Stimulated activated CD8-positive, alpha-beta memory T cell treated with anti-CD3 and anti-CD28 coated beads, Interleukin-15, amount 100 ng/mL, for 1 hour (primary cell): ENCODE results near the gene SPACA7.
"Not testable (repeated sequence)": the region's sequence is repeated elsewhere in the genome, so short reads cannot be mapped to it uniquely, and the experiment has no call there.

Experiments used
- DNase-seq: peaks from one replicate; pipeline ENCODE4 v3.0.0-alpha.2; 2020; ENCODE audit warnings: low read depth

The SPACA7 gene

GRCh38 chr13:112350300-112350699 is 25.9 kb upstream of the SPACA7 start:
- no peak for DNase-seq

GRCh38 chr13:112351825-112352224 is 24.3 kb upstream of the SPACA7 start:
- DNase-seq, result no peak

GRCh38 chr13:112353856-112354255 is 22.3 kb upstream of the SPACA7 start:
- no peak for DNase-seq

GRCh38 chr13:112354330-112355273 is 21.6 kb upstream of the SPACA7 start:
- DNase-seq, result no peak

- DNase-seq, result no peak
These were observed 20.8 kb upstream of the SPACA7 start for GRCh38 chr13:112355274-112355838.

DNA sequence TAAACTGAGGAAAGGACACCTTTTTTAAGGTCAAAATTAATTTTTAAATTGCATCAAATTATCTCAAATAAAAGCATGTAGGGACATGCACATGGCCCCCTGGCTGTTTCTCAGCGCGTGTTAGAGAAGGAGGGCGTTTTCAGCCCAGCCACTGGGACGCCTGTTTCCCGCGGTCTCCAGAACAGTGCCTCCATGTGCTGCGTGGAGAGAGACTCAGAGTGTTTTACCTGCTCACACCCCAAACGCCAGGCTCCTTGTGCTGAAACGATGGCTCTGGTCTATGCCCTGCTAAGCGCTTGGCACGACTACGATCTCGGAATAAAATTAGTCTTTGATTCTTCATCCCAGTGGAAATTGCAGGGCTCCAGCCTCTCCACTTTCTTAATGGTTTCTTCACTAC is 20.0 kb upstream of the SPACA7 start:
- no peak for DNase-seq

DNA sequence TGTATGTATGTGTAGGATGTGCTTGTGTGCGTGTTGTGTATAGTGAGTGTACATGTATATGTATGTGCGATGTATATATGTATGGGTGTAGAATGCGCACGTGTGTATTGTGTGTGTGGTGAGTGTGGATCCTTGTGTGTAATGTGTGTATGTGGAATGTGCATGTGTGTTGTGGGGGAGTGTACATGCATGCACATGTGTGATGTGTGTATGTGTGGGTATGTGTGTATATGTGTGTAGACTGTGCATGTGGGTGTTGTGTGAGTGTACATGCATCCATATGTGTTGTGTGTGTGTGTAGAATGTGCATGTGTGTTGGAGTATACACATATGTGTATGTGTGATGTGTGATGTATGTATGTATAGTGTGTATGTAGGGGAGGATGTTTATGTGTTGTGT is 18.0 kb upstream of the SPACA7 start:
- no peak for DNase-seq

DNA sequence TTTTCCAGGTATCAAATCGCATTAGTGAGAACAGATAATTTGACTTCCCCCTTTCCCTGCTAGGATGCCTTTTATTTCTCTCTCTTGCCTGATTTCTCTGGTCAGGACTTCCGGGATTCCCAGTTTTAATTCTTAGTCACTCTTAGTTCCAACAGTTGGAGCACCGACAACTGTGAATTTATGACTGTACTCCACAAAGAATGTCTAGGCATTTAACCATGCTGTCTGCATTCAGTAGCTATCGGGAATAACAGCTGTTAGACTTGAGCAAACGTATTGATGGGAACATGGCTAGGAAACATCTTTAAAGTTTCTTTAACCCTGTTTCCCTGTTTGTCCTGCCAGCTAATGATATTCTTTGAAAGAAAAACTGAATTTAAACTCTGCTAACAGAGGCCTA is 14.1 kb upstream of the SPACA7 start:
- no peak for DNase-seq

GRCh38 chr13:112363867-112364528 is 12.2 kb upstream of the SPACA7 start:
- DNase-seq, result no peak

- DNase-seq, result no peak
These were observed 9.1 kb upstream of the SPACA7 start for GRCh38 chr13:112366907-112367646.

DNA sequence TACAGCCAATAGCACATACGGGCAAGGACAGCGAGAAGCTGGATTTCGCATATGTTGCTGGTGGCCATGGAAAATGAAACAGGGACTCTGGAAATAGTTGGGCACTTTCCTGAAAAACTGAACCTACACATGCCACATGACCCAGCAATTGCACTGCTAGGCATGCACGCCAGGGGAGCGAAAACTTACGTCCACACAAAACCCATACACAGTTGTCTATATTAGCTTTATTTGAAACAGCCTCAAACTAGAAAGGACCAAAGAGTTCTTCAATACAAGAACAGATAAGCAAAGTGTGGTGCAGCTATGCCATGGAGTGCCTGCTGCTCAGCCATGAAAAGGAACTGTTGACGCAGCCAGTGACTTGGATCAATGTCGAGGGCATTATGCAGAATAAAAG is 7.3 kb upstream of the SPACA7 start:
- DNase-seq, result no peak

- no peak for DNase-seq
These were observed 5.8 kb upstream of the SPACA7 start for GRCh38 chr13:112370311-112370710.

- DNase-seq, result no peak
These were observed 1.9 kb upstream of the SPACA7 start for GRCh38 chr13:112374271-112374670.

DNA sequence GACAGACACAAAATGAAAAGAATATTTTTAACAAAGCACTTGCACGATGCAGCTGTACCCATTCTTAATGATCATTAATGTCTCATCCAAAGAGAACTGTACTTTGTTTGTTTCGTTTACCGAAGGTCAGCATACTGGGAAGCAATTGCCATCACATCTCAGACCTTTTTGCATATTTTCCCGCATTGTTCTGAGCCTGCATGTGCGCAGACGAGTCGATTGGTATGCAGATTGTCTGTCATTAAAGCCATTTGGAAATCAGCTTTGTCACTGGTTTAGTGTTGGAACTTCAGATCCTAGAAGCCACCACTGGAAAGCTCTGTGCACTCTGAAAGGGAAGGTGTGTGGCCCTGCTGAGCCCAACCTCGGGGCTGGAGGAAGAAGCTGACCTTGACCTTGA is 15.6 kb downstream of the SPACA7 start:
- DNase-seq, result no peak

- DNase-seq, result no peak
These were observed 16.6 kb downstream of the SPACA7 start for GRCh38 chr13:112392719-112393118.

GRCh38 chr13:112395022-112395421 is 18.9 kb downstream of the SPACA7 start:
- DNase-seq, result not testable (repeated sequence)

DNA sequence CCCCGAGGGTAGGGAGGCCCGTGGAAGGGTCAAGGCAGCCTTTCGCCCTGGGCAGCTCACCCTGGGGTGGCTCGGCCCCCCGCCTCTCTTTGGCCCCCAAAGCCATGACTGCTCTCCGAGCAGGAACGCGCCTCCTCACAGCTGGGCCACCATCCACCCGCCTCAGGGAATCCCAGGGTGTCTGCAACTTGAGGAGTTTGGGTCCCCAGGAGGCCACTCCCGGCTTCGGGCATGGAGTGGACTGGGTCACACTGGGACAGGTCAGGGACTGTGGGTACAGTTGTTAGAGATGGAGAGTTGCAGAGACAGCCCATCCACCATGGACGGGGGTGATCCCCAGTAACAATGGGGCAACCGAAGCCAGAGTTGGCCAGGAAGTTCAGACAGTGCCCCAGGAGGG is 19.8 kb downstream of the SPACA7 start:
- DNase-seq, result not testable (repeated sequence)

DNA sequence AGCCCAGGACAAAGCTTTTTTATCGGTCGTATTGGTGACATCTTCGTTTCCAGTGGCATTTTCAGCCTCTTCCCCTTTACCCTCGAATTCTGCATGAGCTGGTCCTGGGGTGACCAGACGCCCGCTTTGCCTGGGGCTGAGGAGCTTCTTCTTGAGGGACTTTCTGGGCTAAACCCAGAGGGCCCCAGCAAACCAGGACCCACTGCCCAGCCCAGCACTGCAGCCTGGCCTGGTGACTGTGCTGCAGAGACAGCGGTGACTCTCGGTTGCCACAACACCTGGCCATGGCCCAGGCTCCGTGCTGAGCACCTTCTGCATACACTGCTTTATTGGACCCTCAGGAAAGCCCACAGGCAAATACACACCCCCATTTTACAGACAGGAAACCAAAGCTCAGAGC is 21.0 kb downstream of the SPACA7 start:
- no peak for DNase-seq

GRCh38 chr13:112398347-112398746 is 22.2 kb downstream of the SPACA7 start:
- DNase-seq, result not testable (repeated sequence)

DNA sequence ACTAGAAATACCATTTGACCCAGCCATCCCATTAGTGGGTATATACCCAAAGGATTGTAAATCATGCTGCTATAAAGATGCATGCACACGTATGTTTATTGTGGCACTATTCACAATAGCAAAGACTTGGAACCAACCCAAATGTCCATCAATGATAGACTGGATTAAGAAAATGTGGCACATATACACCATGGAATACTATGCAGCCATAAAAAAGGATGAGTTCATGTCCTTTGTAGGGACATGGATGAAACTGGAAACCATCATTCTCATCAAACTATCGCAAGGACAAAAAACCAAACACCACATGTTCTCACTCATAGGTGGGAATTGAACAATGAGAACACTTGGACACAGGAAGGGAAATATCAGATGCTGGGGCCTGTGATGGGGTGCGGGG is 33.7 kb downstream of the SPACA7 start:
- not testable (repeated sequence) for DNase-seq

DNA sequence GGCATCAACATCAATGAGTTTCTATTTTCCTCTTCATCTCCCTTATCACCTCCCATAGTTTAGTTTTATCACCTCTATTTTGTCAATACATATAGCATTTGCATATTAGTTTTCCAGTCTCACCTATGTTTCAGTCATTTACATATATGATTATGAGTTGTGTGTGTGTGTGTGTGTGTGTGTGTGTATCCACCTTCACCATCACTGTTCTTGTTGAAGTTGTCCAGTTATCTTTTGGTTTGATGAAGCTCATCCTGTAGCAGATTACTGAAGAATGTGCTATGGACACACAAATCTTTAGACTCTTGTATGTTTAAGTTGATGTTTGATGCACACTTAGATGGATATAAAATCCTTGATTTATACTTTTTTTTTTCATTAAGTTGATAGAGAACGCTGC is 40.5 kb downstream of the SPACA7 start:
- no peak for DNase-seq

- DNase-seq, result no peak
These were observed 40.9 kb downstream of the SPACA7 start for GRCh38 chr13:112417079-112417478.
